Stimulated activated CD8-positive, alpha-beta memory T cell treated with anti-CD3 and anti-CD28 coated beads, Interleukin-15, amount 100 ng/mL, for 48 hours (primary cell): ENCODE results near the gene CTU2.
A peak's percentile ranks its signal among the peaks of the same experiment; 100 is the strongest.

Experiments used
- DNase-seq, 2 donors: peaks; one replicate each; pipeline ENCODE4 v3.0.0-alpha.2; 2020; ENCODE audit warnings: low read depth in 2 of 2

The CTU2 gene

DNA sequence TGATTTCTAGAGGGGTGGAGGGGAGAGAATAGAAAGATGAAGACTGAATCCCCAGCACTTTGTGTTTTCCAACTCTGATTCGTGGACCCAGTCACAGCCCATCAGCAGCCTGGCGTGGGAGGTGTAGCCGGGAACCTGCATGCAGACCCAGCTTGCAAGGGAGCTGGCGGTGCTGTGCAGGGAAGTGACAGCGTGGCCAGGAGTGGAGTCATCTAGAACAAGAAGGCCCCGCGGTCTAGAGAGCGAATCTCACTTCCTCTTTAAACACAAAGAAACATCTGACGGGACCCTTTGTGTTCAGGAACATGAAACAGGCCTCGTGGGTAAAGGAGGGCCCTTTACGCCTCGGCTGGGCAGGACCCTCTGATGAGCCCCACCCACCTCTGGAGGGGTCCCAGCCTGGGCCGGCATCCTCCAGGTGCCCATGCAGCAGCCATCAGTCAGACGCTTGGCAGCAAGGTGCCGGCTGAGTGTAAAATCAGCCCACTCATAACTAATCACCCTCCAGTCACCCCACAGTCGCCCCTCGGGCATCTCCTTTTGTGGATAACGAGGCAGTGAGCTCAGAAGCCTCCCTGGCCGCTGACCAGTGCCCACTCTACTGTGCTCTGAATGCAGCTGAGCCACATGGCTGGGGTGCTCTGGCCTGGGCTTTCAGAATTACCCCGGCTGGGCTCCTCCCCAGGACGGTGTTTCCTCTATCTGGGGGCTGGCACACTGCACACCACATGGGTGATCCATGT lies 24.4 kb upstream of the CTU2 start:
- peak in 1 of 2 donors; percentile 76 for DNase-seq

DNA sequence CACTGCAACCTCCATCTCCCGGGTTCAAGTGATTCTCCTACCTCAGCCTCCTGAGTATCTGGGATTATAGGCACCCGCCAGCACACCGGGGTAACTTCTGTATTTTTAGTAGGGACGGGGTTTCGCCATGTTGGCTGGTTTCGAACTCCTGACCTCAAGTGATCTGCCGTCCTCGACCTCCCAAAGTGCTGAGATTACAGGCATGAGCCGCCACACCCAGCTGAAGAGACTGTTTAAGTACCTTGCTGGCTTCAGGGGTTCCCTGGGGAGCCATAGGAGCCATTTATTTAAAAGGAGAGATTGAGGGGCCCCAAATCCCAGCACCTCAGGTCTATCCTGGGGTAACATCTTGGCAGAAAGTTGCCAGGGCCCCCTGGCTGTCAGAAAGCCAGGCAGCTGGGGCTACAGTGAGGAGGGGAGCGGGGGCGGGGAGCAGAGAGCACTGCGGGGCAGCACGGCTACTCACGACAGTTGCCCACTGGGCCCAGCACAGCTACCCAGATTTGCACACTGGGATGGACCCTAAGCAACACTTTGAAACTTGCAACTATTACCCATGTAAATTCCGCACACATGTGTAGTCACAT lies 21.6 kb upstream of the CTU2 start:
- DNase-seq = no peak

DNA sequence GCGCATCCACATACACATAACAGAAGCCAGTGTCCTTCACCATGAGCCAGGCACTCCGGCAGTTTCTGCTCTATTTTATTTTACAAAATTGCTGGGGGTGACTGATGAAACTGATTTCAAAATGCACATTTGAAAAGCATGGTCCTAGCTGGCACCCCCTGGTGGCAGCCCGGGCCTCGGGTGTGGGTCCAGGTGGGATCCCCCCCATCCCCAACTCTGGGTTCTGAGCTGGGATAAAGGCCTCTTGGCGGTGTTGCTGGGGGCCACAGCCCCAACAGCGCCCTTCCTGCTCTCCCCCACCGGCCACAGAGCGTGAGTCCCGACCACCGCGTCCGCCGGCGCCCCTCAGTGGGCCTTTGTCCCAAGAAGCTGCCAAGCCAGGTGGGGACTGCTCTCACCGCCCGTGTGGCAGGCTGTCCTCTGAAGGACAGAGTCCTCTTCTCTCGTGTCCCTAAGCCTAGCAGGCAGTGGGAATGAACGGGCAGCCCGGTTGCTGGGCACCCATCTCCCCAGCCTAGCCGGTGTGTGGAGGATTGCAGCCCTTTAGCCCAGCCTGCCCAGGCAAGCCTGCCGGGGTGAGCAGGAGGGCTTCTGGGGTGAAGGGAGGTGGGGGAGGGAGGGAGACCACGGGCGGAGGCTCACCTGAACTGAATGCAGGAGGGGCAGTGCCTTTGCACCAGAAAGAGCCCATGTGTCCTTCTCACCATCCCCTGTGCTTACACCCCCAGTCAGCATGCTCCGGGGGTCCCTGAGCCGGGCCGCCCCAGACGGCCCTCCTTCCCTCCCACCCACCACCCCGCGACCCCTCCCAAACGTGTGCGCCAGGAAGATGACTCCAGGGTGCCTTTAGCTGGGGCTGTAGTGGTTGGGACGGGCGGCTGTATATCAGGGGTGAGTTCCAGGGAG lies 20.9 kb upstream of the CTU2 start:
- peak in 1 of 2 donors; percentile 62 for DNase-seq

DNA sequence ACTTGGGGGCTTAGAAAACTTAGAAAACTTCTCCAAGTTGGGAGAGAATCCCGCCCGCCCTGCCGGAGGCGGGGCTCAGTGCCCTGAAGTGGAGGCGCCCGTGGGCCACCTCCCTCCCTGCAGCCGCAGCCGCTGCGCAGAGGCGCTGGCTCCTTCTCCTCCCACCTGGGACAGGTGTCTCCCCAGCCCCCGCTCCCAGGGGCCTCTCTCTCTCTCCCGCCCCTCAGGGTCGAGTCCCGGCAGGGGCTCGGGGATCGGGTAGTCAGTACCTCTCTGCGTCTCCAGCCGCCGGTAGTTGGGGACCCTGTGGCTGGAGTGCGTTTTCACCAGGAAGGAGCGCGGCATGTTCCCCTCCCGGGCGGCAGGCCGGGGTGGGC lies 20.3 kb upstream of the CTU2 start:
- no peak for DNase-seq

DNA sequence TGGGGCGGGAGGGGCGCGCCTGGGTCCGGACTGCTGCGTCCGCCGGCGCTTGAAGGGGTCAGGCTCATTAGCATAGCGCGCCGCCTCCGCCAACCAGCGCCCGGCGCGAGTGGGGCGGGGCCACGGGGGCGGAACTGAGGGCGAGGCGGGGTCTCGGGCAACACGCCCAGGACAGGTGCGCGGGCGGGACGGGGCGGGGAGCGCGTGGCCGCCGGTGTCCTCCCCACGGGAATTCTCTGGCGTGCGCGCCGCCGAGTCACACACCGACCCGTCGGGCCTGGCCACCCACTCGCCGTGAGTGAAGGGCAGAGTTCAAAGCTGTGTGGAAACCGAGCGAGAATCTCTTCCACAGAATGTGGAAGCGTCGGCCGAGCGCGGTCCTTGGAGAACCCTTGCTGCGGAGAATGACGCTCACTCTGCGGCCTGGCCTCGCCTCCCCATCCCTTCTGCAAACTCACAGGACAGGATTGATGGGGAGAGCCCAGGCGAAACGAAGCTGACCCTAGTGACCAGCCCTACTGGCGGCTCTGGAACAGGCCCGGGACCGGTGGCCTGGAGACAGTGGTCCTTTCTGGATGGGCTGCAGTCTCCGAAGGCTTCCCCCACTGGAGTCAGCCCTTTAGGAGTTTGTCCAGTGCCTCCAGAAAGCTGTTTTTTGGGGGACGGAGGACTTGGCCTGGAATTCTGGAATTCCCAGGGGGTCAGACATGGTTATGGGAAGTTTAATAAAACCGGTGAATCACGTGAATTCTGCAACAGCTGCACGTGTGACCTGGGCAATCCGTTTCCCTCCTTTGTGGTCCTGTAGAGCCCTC lies 19.7 kb upstream of the CTU2 start, which contains the start of gene SNAI3:
Gene SNAI3 (minus strand): TSS at position 69 of the 815 bp plus-strand sequence. CDS start 101 bp downstream, outside the sequence.
- DNase-seq = peak; percentile 77 to 82

DNA sequence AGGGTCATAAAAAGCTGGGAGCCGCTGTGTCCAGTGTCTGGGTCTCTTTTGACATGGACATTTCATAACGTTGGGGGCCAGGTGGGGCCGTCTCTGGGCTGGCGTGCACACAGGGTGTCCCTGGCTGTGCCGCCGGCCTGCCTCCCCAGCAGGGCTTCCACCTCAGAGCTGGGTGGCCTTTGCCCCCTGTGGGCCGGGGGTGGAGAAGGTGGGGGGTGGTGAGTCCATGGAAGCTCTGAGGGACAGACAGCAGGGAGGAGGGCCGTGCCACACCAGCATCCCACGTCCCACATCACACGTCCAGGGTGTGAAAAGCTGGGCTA lies 19.1 kb upstream of the CTU2 start:
- no peak for DNase-seq

DNA sequence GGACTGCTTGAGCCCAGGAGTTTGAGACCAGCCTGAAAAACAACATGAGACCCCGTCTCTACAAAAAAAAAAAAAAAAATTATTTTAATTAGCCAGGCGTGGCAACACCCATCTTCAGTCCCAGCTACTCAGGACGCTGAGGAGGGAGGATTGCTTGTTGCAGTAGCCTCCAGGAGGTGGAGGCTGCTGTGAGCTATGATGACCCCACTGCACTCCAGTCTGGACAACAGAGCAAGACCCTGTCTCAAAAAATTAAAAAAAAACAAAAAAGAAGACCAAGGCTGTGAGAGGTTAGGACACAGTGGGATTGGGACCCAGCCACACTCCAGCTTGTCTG lies 18.7 kb upstream of the CTU2 start:
- DNase-seq = no peak

DNA sequence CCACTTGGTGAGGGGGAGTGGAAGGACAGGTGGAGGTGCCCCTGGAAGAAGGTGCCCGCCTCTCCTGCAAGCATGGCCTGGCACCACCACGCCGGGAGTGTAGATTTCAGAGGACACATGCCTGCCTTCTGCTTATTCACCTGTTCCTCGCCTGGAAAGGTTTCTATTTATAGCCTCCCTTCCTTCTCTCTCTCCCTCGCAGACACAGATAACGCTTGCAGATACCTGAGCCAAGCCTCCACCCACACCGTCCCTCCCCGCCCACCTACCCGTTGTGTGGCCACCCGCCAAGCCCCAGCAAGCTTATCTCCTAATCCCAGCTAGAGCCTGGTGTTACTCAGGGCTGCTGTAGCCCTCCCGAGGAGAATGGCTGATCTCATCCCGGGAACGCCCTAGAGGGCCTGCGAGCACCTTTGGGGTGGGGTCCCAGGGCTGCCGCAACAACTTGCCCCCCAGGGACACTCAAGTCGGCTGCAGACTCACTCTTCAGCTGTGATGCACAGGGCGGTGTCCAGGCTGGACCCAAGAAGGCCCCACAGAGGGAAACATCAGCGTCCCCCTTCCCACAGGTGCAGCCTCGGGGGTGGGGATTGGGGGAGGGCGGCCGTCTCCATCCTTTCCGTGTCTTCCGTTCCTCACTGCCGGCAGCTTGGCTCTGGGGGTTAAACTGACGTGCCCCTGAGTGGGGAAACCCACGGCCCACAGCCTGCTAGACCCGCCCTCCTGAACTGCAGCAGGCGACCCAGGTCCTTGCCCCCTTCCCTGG lies 18.1 kb upstream of the CTU2 start:
- DNase-seq = no peak

DNA sequence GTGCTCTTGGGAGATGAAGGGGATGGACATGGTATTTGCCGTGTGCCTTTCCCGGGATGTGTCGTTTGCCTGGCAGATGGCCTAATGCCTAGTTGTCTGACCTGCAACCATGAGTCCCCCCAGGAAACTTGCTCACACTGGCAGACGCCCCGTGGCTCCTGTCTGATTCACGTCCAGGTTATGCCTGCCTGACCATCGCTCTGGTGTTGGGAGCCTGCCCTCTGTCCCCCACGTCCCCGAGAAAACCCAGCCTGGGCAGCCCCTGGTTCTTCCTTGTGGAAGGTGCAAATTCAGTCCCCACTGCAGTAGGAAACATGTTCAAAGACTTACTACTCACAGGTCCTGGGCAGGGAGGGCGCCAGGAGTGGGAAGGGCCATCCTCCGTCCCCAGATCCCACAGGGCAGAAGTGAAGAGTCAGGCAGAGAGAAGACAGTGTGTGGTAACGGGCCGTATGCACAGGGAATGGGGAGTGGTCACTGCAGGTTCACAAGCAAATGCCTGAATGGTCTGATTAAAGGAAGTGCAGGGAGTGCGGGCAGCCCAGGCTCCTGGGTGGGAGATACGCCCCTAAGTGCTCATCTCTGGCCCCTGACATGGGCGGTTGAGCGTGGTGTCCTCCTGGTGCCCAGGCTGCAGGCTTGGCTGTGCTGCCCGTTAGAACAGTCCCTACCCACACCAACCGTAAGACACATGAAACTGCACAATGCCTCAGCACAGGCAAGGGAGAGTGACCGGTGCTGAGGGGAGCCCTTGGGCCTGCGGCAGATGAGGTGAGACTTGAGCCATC lies 15.8 kb upstream of the CTU2 start:
- DNase-seq = no peak

DNA sequence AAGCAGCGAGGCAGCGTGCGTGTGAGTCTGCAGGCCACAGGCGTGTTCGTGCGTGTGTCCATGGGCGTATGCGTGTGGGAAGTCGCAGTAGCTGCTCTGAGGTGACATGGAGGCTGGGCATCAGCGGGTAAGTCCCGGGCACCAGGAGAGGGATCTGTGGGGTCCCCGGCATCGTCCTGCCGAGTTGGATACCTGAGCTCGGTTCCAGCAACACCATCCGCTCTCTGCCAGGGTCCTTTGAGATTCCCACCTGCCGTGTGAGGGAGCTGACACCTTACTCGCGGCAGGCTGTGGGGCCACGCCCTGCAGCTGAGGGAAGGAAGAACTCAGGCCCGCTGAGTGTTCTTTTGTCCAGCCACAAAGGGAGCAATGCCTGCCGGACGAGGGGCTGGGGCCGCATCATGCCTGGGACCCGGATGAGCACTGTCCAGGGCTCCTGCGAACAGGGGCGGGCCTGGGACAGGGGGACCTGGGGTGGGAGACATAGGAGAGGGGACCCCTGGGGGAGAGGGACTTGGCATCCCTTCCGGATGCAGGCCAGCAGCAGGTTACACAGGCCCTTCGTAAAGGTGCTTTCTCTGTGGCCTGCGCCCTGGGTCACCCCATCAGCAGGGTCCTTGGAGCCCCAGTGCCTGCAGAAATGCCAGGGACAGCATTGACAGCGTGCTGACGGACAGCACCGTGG lies 15.0 kb upstream of the CTU2 start:
- DNase-seq = no peak

DNA sequence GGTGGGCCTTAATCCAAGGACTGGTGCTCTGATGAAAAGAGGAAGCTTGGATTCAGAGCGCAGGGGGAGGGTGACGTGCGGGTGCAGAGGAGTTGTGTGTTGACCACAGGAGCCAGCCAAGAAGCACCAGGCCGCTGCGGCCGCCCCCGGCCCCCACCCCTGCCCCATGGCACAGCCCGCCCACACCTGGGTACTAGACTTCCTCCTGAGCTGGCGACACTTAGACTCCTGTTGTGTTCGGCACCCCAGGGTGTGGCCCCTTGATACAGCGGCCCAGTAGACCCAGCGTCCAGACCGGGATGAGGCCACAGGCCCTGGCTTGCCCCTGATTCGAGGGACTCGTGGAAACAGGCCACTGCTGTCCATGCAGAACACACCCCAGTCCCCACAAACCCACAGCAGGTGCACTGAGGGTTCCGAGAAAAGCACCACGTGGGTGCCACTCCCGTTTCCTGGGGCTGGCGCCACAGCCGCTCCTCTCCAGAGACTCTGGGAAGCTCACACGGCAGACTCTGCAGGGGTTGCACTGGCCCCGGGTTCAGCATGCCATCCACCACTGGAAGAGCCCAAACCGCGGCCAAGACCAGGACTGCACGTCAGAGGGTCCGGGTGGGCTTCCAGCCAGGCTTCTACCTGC lies 14.3 kb upstream of the CTU2 start:
- DNase-seq = no peak

DNA sequence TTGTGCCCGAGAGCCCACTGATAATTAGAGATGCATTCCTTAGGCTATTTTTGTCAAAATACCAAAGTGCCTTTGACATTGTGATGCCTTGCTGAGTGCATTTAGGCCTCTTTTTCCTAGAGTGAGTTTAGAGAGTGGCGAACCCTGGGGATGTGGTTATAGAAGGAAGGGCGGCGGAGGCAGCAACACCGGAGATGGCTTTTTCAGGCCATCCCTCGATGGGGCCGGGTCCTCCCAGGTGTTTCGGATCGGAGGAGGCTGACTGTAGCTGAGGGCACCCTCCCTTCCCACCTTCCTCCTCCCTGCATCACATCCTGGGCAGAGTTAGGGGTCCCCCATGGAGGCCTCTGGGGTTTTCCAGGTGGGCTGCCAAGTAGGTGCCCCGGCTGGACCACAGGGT lies 13.4 kb upstream of the CTU2 start:
- DNase-seq = no peak

DNA sequence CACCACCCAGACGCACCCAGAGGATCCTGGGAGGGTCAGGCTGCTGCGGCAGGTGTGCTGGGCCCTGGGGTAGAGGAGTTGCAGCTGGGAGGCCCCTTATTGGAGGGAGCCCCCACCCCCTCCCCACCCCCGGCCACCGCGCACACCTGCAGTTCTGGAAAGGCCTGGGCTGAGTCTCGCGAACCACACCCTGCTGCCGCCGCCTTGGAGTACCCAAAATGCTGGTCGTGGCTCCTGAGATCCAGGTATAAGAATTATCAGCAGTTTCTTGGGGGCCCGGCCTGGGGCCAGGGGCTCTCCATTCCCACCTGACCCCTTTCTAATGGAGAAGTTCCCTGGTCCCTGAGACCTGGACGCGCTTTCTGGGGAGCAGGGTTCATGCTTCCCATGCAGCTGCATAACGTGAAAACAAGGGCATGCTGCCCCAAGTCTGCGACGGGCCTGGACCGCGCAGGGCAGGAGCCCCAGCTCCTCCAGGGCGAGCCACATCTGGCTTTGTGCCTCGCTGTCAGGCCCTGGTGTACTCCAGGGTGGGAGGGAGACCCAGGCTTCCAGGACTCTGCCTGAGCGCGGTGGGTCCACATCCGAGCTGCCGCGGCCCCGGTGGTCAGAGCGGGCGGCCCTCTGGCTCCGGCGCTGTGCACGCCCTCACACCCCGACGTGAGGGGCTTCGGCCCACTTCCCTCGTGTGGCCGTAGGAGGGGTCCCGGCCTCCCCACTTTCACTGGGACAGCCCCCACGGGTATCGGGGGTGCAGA lies 12.7 kb upstream of the CTU2 start:
- no peak for DNase-seq

DNA sequence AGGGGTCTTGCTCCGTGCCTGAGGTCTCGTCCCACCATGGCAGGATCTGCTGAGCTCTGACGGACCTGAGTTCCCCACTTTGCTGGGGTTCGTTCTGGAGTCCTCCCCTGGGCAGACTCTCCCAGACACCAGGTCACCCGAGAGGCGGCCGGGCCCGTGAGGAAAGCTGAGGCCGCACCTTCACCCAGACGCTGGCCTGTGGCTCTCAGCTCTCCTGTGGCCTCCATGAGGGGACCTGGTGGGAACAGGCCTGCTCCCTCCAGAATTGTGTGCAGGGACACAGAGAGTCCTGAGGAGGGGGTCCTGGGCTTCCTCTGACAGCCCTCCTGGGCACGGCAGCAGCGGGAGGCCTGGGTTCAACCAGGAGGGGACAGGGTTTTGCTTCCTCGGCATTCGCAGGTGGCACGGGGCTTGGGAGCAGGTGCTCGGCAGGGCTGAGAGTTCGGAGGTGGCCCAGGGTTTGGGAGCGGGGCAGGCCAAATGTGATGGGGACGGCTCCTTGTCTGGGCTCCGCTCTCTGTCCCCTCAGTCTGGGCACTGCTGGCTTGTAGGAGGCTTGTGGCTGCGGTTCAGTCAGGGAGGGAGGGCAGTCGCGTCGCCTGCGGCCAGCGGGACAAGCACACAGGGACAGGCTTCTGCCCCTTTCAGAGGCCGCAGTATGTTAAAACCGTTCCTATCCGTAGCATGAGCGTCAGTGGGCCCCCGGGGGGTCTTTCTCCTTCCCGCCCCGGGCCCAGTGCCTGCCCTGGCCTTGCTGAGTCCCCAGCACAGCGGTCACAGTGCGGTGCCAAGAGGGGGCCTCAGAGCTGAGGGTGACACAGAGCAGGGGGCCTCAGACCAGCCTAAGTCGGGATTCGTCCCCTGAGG lies 11.8 kb upstream of the CTU2 start:
- no peak for DNase-seq

DNA sequence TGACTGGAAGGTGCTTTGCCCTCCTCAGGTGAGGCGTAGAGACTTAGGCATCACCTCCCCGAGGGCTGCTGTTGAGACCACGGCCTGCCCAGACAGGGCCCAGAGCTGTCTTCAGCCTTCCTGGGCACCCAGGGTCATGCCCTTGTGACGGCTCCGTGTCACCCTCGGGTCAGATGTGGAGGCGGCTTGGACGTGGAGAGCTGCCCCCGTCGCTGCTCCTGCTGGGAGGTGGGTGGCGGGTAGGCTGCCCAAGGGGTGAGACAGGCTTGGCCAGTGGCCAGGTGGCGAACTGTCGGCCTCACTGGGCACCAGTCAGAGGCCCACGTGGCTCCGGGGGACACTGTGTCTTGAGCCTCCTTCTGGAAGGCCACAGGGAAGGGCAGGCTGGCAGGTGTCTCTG lies 11.1 kb upstream of the CTU2 start:
- no peak for DNase-seq

DNA sequence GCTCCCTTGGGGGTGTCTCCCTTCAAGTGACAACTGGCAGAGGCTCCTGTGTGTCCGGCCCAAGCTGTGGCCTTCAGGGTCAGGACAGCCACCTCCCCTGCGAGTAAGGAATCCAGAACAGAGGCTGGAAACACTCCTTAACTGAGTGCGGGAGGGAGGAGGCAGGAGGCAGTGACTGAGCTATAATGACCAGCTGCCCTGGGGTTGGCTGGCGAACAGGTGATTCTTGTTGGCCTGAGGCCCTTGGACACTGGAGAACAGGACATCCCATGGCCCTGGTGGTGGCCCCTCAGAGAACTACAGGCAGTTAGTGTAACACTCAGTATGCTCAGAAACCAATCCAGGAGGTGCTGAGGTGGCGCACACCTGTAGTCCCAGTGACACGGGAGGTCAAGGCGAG lies 10.6 kb upstream of the CTU2 start:
- DNase-seq = no peak

DNA sequence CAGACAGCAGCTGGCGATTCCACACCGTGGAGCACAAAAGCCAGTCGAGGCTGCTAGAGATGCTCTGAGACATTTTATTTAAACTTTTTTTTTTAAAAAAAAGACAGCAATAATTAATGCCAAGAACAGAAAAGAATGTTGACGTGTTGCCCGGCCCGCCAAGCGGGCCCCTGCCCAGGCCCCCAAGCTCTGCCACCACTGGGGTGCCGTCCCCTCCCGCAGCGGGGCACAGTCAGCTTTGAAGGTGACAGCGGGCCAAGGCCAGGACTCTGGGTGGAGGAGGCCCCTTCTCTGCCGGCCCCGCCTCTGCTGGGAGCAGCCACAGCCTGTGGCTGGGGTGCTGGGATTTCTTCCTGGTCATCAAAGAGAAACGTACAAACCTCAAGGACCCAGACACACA lies 9.9 kb upstream of the CTU2 start:
- no peak for DNase-seq
